ENCODE measurements around the gene CHST8. TPM values are rescaled to one million over a fixed set of nuclear protein-coding genes. Genes with fewer than 3 reads are reported as not detected.

CHST8 gene
- total RNA-seq, 1 experiment from 2014 or later: 33.5 TPM

DNA sequence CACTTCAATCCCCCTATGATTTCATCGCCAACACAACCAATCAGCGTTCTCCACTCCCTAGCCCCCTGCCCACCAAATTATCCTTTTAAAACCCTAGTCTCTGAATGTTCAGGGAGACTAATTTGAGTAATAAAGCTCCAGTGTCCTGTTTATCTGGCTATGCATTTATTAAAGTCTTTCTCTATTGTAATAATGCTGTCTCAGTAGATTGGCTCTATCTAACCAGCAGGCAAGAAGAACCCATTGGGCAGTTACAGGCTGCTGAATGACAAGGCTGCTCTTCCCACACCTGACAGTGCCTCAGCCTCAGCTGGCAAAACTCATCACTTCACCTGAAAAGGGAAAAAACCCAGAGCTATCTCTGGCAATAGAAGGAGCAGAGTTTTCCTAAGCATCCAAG lies 20.2 kb upstream of the CHST8 start:
- no peak overlapping the region for H3K4me3 Mint-ChIP-seq
- POLR2A ChIA-PET: no interaction called here

More for the DNA sequence above, 20.2 kb upstream of the CHST8 start:
- Mint-ChIP-seq H3K36me3 (peaks cover 16% of the 10 kb centered on the region), H3K27me3 (ENCODE audit: low read depth) (peaks cover 13% of the 10 kb centered on the region), H3K27ac (no peak overlapping the region), H3K9me3 (peaks cover 38% of the 10 kb centered on the region), H3K4me1 (peaks cover 22% of the 10 kb centered on the region)
- CTCF ChIA-PET: no interaction called here
- TF ChIP-seq CREB1 (CRISPR knock-in tag; IDR thresholded peaks at IDR 0.05) (no peak), ZNF671 (CRISPR knock-in tag; IDR thresholded peaks at IDR 0.05) (no peak), GTF2I (CRISPR knock-in tag; conservative IDR thresholded peaks at IDR 0.05) (no peak), CBFB (CRISPR knock-in tag; IDR thresholded peaks at IDR 0.05; ENCODE audit: low read depth) (no peak), FOXJ3 (CRISPR knock-in tag; IDR thresholded peaks at IDR 0.05; ENCODE audit: borderline replicate concordance) (no peak), GRHL2 (CRISPR knock-in tag; IDR thresholded peaks at IDR 0.05; ENCODE audit: insufficient replicate concordance, severe bottlenecking) (no peak), ZNF416 (CRISPR knock-in tag; IDR thresholded peaks at IDR 0.05) (no peak), KAT7 (CRISPR knock-in tag; IDR thresholded peaks at IDR 0.05; ENCODE audit: borderline replicate concordance) (no peak), ZNF138 (CRISPR knock-in tag; conservative IDR thresholded peaks at IDR 0.05) (no peak), FOXK1 (CRISPR knock-in tag; IDR thresholded peaks at IDR 0.05) (no peak), NR2C2 (CRISPR knock-in tag; IDR thresholded peaks at IDR 0.05) (no peak), GABPB1 (CRISPR knock-in tag; IDR thresholded peaks at IDR 0.05) (no peak), JAZF1 (CRISPR knock-in tag; IDR thresholded peaks at IDR 0.05) (no peak), MXD4 (CRISPR knock-in tag; IDR thresholded peaks at IDR 0.05; ENCODE audit: borderline replicate concordance) (no peak)
- TF ChIP-seq, protein P1, sequence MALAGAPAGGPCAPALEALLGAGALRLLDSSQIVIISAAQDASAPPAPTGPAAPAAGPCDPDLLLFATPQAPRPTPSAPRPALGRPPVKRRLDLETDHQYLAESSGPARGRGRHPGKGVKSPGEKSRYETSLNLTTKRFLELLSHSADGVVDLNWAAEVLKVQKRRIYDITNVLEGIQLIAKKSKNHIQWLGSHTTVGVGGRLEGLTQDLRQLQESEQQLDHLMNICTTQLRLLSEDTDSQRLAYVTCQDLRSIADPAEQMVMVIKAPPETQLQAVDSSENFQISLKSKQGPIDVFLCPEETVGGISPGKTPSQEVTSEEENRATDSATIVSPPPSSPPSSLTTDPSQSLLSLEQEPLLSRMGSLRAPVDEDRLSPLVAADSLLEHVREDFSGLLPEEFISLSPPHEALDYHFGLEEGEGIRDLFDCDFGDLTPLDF (CRISPR knock-in tag; IDR thresholded peaks at IDR 0.05): no peak
- TF ChIP-seq, protein P2, sequence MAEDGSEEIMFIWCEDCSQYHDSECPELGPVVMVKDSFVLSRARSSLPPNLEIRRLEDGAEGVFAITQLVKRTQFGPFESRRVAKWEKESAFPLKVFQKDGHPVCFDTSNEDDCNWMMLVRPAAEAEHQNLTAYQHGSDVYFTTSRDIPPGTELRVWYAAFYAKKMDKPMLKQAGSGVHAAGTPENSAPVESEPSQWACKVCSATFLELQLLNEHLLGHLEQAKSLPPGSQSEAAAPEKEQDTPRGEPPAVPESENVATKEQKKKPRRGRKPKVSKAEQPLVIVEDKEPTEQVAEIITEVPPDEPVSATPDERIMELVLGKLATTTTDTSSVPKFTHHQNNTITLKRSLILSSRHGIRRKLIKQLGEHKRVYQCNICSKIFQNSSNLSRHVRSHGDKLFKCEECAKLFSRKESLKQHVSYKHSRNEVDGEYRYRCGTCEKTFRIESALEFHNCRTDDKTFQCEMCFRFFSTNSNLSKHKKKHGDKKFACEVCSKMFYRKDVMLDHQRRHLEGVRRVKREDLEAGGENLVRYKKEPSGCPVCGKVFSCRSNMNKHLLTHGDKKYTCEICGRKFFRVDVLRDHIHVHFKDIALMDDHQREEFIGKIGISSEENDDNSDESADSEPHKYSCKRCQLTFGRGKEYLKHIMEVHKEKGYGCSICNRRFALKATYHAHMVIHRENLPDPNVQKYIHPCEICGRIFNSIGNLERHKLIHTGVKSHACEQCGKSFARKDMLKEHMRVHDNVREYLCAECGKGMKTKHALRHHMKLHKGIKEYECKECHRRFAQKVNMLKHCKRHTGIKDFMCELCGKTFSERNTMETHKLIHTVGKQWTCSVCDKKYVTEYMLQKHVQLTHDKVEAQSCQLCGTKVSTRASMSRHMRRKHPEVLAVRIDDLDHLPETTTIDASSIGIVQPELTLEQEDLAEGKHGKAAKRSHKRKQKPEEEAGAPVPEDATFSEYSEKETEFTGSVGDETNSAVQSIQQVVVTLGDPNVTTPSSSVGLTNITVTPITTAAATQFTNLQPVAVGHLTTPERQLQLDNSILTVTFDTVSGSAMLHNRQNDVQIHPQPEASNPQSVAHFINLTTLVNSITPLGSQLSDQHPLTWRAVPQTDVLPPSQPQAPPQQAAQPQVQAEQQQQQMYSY (CRISPR knock-in tag; IDR thresholded peaks at IDR 0.05): no peak
- TF ChIP-seq, protein P3, sequence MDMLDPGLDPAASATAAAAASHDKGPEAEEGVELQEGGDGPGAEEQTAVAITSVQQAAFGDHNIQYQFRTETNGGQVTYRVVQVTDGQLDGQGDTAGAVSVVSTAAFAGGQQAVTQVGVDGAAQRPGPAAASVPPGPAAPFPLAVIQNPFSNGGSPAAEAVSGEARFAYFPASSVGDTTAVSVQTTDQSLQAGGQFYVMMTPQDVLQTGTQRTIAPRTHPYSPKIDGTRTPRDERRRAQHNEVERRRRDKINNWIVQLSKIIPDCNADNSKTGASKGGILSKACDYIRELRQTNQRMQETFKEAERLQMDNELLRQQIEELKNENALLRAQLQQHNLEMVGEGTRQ (CRISPR knock-in tag; IDR thresholded peaks at IDR 0.05): no peak
- TF ChIP-seq, protein P4, sequence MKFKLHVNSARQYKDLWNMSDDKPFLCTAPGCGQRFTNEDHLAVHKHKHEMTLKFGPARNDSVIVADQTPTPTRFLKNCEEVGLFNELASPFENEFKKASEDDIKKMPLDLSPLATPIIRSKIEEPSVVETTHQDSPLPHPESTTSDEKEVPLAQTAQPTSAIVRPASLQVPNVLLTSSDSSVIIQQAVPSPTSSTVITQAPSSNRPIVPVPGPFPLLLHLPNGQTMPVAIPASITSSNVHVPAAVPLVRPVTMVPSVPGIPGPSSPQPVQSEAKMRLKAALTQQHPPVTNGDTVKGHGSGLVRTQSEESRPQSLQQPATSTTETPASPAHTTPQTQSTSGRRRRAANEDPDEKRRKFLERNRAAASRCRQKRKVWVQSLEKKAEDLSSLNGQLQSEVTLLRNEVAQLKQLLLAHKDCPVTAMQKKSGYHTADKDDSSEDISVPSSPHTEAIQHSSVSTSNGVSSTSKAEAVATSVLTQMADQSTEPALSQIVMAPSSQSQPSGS (CRISPR knock-in tag; IDR thresholded peaks at IDR 0.05; ENCODE audit: borderline replicate concordance, low read depth): no peak
- TF ChIP-seq, protein P5, sequence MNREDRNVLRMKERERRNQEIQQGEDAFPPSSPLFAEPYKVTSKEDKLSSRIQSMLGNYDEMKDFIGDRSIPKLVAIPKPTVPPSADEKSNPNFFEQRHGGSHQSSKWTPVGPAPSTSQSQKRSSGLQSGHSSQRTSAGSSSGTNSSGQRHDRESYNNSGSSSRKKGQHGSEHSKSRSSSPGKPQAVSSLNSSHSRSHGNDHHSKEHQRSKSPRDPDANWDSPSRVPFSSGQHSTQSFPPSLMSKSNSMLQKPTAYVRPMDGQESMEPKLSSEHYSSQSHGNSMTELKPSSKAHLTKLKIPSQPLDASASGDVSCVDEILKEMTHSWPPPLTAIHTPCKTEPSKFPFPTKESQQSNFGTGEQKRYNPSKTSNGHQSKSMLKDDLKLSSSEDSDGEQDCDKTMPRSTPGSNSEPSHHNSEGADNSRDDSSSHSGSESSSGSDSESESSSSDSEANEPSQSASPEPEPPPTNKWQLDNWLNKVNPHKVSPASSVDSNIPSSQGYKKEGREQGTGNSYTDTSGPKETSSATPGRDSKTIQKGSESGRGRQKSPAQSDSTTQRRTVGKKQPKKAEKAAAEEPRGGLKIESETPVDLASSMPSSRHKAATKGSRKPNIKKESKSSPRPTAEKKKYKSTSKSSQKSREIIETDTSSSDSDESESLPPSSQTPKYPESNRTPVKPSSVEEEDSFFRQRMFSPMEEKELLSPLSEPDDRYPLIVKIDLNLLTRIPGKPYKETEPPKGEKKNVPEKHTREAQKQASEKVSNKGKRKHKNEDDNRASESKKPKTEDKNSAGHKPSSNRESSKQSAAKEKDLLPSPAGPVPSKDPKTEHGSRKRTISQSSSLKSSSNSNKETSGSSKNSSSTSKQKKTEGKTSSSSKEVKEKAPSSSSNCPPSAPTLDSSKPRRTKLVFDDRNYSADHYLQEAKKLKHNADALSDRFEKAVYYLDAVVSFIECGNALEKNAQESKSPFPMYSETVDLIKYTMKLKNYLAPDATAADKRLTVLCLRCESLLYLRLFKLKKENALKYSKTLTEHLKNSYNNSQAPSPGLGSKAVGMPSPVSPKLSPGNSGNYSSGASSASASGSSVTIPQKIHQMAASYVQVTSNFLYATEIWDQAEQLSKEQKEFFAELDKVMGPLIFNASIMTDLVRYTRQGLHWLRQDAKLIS (CRISPR knock-in tag; IDR thresholded peaks at IDR 0.05; ENCODE audit: borderline replicate concordance): no peak
- TF ChIP-seq, protein P6, sequence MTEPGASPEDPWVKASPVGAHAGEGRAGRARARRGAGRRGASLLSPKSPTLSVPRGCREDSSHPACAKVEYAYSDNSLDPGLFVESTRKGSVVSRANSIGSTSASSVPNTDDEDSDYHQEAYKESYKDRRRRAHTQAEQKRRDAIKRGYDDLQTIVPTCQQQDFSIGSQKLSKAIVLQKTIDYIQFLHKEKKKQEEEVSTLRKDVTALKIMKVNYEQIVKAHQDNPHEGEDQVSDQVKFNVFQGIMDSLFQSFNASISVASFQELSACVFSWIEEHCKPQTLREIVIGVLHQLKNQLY (CRISPR knock-in tag; IDR thresholded peaks at IDR 0.05): no peak
- no peak for ATAC-seq
- DNase-seq (ENCODE audit: low spot score): no peak

All from WTC11 (cell line).